GM23338 (cell line): ENCODE measurements around the gene AK3. TPM values are rescaled to one million over a fixed set of nuclear protein-coding genes. Genes with fewer than 3 reads are reported as not detected.

Experiments used
- ATAC-seq: fragments of 200-7000 bp; cut with Tn5 transposase; 3 replicates; pipeline ENCODE4 v1.9.1; 2020
- DNase-seq: peaks from one replicate; pipeline ENCODE4 v3.0.0-alpha.2; 2015; ENCODE audit warnings: low spot score
- H2AFZ ChIP-seq: fragments of 200-600 bp; sonication (generic); 2 replicates; pipeline ENCODE4 v1.8.0; 2016; ENCODE audit warnings: antibody characterized with exemption, mild to moderate bottlenecking, moderate library complexity
- H3F3A ChIP-seq: fragments of 200-600 bp; sonication (generic); replicated peaks from 2 replicates; pipeline ENCODE4 v1.8.0; 2017; ENCODE audit warnings: antibody characterized with exemption, mixed run types, low read depth
- H3K27ac ChIP-seq: fragments of 200-600 bp; sonication (generic); 2 replicates; pipeline ENCODE4 v1.6.1; 2016; ENCODE audit warnings: low read depth
- H3K27me3 ChIP-seq: fragments of 200-600 bp; sonication (generic); 2 replicates; pipeline ENCODE4 v1.8.0; 2016; ENCODE audit warnings: mild to moderate bottlenecking, mixed run types, moderate library complexity; ENCODE audit not compliant: insufficient read depth
- H3K36me3 ChIP-seq: fragments of 200-600 bp; sonication (generic); 2 replicates; pipeline ENCODE4 v1.8.0; 2016; ENCODE audit warnings: mild to moderate bottlenecking; ENCODE audit not compliant: insufficient read depth
- H3K4me1 ChIP-seq: fragments of 200-600 bp; sonication (generic); 2 replicates; pipeline ENCODE4 v1.8.0; 2016; ENCODE audit warnings: mild to moderate bottlenecking, moderate library complexity; ENCODE audit not compliant: insufficient read depth
- H3K4me2 ChIP-seq: fragments of 200-600 bp; sonication (generic); 2 replicates; pipeline ENCODE4 v1.7.1; 2017; ENCODE audit warnings: mixed run types
- H3K4me3 ChIP-seq: fragments of 200-600 bp; sonication (generic); 2 replicates; pipeline ENCODE4 v1.6.1; 2016; ENCODE audit warnings: mixed run types
- H3K79me2 ChIP-seq: fragments of 200-600 bp; sonication (generic); replicated peaks from 2 replicates; pipeline ENCODE4 v1.8.0; 2017; ENCODE audit warnings: mild to moderate bottlenecking; ENCODE audit not compliant: insufficient read depth
- H3K9me2 ChIP-seq: fragments of 200-600 bp; sonication (generic); 2 replicates; pipeline ENCODE4 v1.8.0; 2017; ENCODE audit not compliant: insufficient read depth
- H4K20me1 ChIP-seq: fragments of 200-600 bp; sonication (generic); replicated peaks from 2 replicates; pipeline ENCODE4 v1.8.0; 2017; ENCODE audit warnings: mild to moderate bottlenecking; ENCODE audit not compliant: insufficient read depth
- H3K27ac Mint-ChIP-seq: 2 replicates; pipeline ENCODE4 v1.8.0; 2020; ENCODE audit warnings: inconsistent platforms, mild to moderate bottlenecking, moderate library complexity, mixed read lengths
- H3K27me3 Mint-ChIP-seq: 3 replicates; pipeline ENCODE4 v1.8.0; 2022; ENCODE audit warnings: low read depth, mild to moderate bottlenecking, moderate library complexity, mixed read lengths, inconsistent platforms; ENCODE audit not compliant: insufficient read depth, poor library complexity
- H3K36me3 Mint-ChIP-seq: 3 replicates; pipeline ENCODE4 v1.8.0; 2021; ENCODE audit warnings: low read depth, mild to moderate bottlenecking, inconsistent platforms, moderate library complexity, mixed read lengths
- H3K4me1 Mint-ChIP-seq: 3 replicates; pipeline ENCODE4 v1.8.0; 2020; ENCODE audit warnings: mild to moderate bottlenecking, inconsistent platforms, mixed read lengths
- H3K4me3 Mint-ChIP-seq: 3 replicates; pipeline ENCODE4 v1.8.0; 2021; ENCODE audit warnings: moderate library complexity, mild to moderate bottlenecking, inconsistent platforms, mixed read lengths
- H3K9me3 Mint-ChIP-seq: 3 replicates; pipeline ENCODE4 v1.8.0; 2020; ENCODE audit warnings: moderate library complexity, mild to moderate bottlenecking, inconsistent platforms, mixed read lengths
- CREB1 ChIP-seq: fragments of 250-450 bp; sonication (Bioruptor Pico); IDR thresholded peaks from 2 replicates; pipeline ENCODE4 v1.5.0; 2020; ENCODE audit warnings: low read depth, mild to moderate bottlenecking, moderate library complexity
- CTCF ChIP-seq, 2 experiments: fragments of 200-600 bp in 1 of 2; sonication (generic) in 1 of 2; conservative IDR thresholded peaks; 2 replicates each; pipeline versions ENCODE4 v1.5.1 to v1.6.1; 2016 to 2017; ENCODE audit warnings: antibody characterized with exemption in 2 of 2, low read depth in 2 of 2, mild to moderate bottlenecking in 2 of 2, moderate library complexity in 1 of 2
- ETS1 ChIP-seq: IDR thresholded peaks from 2 replicates; pipeline ENCODE4 v1.6.1; 2016; ENCODE audit warnings: antibody characterized with exemption
- EZH2 ChIP-seq: fragments of 200-600 bp; sonication (generic); IDR thresholded peaks from one replicate; pipeline ENCODE4 v1.8.0; 2017; ENCODE audit warnings: antibody characterized with exemption, mild to moderate bottlenecking, low read depth; ENCODE audit not compliant: unreplicated experiment
- EZH2phosphoT487 ChIP-seq: fragments of 200-600 bp; sonication (generic); IDR thresholded peaks from one replicate; pipeline ENCODE4 v1.8.1; 2018; ENCODE audit warnings: antibody characterized with exemption; ENCODE audit not compliant: unreplicated experiment
- JUNB ChIP-seq: IDR thresholded peaks from one replicate; pipeline ENCODE4 v1.6.1; 2016; ENCODE audit warnings: antibody characterized with exemption; ENCODE audit not compliant: unreplicated experiment
- NANOG ChIP-seq: IDR thresholded peaks from 2 replicates; pipeline ENCODE4 v1.6.1; 2016; ENCODE audit warnings: antibody characterized with exemption, borderline replicate concordance
- POLR2AphosphoS5 ChIP-seq: IDR thresholded peaks from 2 replicates; pipeline ENCODE4 v1.6.1; 2016; ENCODE audit warnings: antibody characterized with exemption, low read depth
- STAT1 ChIP-seq: IDR thresholded peaks from one replicate; pipeline ENCODE4 v1.6.1; 2016; ENCODE audit warnings: antibody characterized with exemption; ENCODE audit not compliant: unreplicated experiment
- ZNF114 ChIP-seq: fragments of 250-450 bp; sonication (Bioruptor Pico); IDR thresholded peaks from 2 replicates; pipeline ENCODE4 v1.5.0; 2020; ENCODE audit warnings: mild to moderate bottlenecking, moderate library complexity
- ZNF331 ChIP-seq: fragments of 250-450 bp; sonication (Bioruptor Pico); IDR thresholded peaks from 2 replicates; pipeline ENCODE4 v1.5.0; 2020; ENCODE audit warnings: low read depth, mild to moderate bottlenecking, moderate library complexity
- ZNF462 ChIP-seq: fragments of 250-450 bp; sonication (Bioruptor Pico); IDR thresholded peaks from 2 replicates; pipeline ENCODE4 v1.5.0; 2020; ENCODE audit warnings: mild to moderate bottlenecking, moderate library complexity
- polyA plus RNA-seq: library from polyadenylated mRNA; unstranded; fragments of >200 nt; fragmentation: Nextera tagmentation; extraction: Ambion mirVana; gene quantifications from 2 replicates; pipeline ENCODE4 v1.2.1, GENCODE V29; 2016
- total RNA-seq: library from RNA; depleted of rRNA; stranded (reverse); fragments of >200 nt; shearing (Covaris generic); gene quantifications from 2 replicates; pipeline ENCODE4 v1.2.3, GENCODE V29; 2014
- TF ChIP-seq, protein P1 (sequence below): IDR thresholded peaks from one replicate; pipeline ENCODE4 v1.6.1; 2018; ENCODE audit warnings: antibody characterized with exemption; ENCODE audit not compliant: unreplicated experiment

AK3 gene
- total and polyA plus RNA-seq, 2 experiments from 2014 or later, result 30.1 to 40.2 TPM

- H3K4me3 Mint-ChIP-seq, result no peak overlapping the region
- ATAC-seq (no peak), DNase-seq (no peak)
- Histone ChIP-seq H4K20me1 (no peaks in the 10 kb centered on the region), H3K4me2 (no peak overlapping the region), H3K79me2 (no peaks in the 10 kb centered on the region), H3K9me2 (no peaks in the 10 kb centered on the region), H3K36me3 (peaks cover 18% of the 10 kb centered on the region), H3F3A (no peaks in the 10 kb centered on the region), H3K4me1 (no peaks in the 10 kb centered on the region), H3K27ac (no peak overlapping the region), H3K4me3 (no peak overlapping the region), H3K27me3 (no peaks in the 10 kb centered on the region), H2AFZ (no peak overlapping the region)
- no peaks in the 10 kb centered on the region for H3K27me3 Mint-ChIP-seq
- H3K9me3 Mint-ChIP-seq, result no peaks in the 10 kb centered on the region
- H3K36me3 Mint-ChIP-seq, result peaks cover 27% of the 10 kb centered on the region; the same call in 2 of the 3 replicates
- TF ChIP-seq JUNB (no peak), NANOG (no peak), CREB1 (CRISPR knock-in tag) (no peak), EZH2phosphoT487 (no peak), POLR2AphosphoS5 (no peak), ZNF114 (CRISPR knock-in tag) (no peak), ETS1 (no peak), EZH2 (no peak), STAT1 (no peak), ZNF331 (CRISPR knock-in tag) (no peak), CTCF (conservative IDR thresholded peaks at IDR 0.05; ENCODE audit: low read depth in 2 of 2) (no peak), ZNF462 (CRISPR knock-in tag) (no peak)
- TF ChIP-seq, protein P1, sequence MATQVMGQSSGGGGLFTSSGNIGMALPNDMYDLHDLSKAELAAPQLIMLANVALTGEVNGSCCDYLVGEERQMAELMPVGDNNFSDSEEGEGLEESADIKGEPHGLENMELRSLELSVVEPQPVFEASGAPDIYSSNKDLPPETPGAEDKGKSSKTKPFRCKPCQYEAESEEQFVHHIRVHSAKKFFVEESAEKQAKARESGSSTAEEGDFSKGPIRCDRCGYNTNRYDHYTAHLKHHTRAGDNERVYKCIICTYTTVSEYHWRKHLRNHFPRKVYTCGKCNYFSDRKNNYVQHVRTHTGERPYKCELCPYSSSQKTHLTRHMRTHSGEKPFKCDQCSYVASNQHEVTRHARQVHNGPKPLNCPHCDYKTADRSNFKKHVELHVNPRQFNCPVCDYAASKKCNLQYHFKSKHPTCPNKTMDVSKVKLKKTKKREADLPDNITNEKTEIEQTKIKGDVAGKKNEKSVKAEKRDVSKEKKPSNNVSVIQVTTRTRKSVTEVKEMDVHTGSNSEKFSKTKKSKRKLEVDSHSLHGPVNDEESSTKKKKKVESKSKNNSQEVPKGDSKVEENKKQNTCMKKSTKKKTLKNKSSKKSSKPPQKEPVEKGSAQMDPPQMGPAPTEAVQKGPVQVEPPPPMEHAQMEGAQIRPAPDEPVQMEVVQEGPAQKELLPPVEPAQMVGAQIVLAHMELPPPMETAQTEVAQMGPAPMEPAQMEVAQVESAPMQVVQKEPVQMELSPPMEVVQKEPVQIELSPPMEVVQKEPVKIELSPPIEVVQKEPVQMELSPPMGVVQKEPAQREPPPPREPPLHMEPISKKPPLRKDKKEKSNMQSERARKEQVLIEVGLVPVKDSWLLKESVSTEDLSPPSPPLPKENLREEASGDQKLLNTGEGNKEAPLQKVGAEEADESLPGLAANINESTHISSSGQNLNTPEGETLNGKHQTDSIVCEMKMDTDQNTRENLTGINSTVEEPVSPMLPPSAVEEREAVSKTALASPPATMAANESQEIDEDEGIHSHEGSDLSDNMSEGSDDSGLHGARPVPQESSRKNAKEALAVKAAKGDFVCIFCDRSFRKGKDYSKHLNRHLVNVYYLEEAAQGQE, result no peak
- no peak overlapping the region for H3K27ac Mint-ChIP-seq
- H3K4me1 Mint-ChIP-seq, result no peaks in the 10 kb centered on the region
Observed at GRCh38 chr9:4704129-4704528, 36.9 kb downstream of the AK3 start.
